OCI-LY1 (cell line): ENCODE results near the gene GNRHR.

Experiments used
- EZH2 ChIP-seq: fragments of 200-600 bp; sonication (generic), shearing (Covaris generic); IDR thresholded peaks from 2 replicates; pipeline ENCODE4 v1.8.0; 2017; ENCODE audit warnings: borderline replicate concordance, mixed run types, mild to moderate bottlenecking, antibody characterized with exemption, low read length, moderate library complexity, mixed read lengths
- TF ChIP-seq, protein P1 (sequence below): fragments of 200-600 bp; sonication (generic), shearing (Covaris generic); IDR thresholded peaks from 2 replicates; pipeline ENCODE4 v1.5.1; 2017; ENCODE audit warnings: mild to moderate bottlenecking, antibody characterized with exemption, low read length, moderate library complexity, mixed read lengths

DNA sequence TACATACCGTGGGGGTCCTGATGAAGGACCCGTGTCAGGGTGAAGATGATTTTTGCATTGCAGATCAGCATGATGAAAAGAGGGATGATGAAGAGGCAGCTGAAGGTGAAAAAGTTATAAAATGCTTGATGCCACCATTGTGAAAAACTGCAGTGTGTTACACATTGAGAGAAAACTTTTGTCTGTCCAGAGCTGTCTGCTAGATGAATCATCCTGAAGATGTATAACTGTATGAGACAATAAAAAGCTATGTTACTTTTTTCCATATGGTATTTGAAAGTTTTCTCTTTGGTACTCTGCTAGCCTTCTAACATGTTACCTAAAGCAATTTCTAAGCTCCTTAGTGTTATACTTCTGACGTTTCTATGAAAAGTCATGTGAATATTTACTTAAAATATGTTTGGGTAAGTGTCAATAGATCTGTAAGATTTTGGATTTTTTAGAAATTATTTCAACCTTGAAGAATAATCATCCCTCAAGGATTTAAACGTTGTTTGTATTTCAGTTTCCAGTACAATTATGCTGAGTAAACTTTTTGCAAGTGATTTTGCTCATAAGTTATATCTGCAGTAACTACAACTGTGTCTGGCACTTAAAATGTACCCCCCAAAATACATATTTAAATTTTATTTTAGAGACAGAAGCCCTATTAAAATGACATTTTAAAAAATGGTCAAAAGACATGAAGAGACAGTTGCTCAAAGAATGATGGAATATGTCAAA, 9.5 kb downstream of the GNRHR start:
- TF ChIP-seq, protein P1, sequence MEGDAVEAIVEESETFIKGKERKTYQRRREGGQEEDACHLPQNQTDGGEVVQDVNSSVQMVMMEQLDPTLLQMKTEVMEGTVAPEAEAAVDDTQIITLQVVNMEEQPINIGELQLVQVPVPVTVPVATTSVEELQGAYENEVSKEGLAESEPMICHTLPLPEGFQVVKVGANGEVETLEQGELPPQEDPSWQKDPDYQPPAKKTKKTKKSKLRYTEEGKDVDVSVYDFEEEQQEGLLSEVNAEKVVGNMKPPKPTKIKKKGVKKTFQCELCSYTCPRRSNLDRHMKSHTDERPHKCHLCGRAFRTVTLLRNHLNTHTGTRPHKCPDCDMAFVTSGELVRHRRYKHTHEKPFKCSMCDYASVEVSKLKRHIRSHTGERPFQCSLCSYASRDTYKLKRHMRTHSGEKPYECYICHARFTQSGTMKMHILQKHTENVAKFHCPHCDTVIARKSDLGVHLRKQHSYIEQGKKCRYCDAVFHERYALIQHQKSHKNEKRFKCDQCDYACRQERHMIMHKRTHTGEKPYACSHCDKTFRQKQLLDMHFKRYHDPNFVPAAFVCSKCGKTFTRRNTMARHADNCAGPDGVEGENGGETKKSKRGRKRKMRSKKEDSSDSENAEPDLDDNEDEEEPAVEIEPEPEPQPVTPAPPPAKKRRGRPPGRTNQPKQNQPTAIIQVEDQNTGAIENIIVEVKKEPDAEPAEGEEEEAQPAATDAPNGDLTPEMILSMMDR, result no peak
- no peak for TF ChIP-seq EZH2
